Activated T-helper 2 cell treated with anti-CD3 and anti-CD28 coated beads, Interferon-gamma antibody, Interleukin-2, Interleukin-4, amounts not matched to agents 10 μg/mL and 5 μg/mL and 100 μg/mL, durations not matched to agents 14 hours and 24 hours and 36 hours (primary cell): ENCODE measurements around the gene NMD3. TPM values are rescaled to one million over a fixed set of nuclear protein-coding genes. Genes with fewer than 3 reads are reported as not detected.

ENCODE experiments used
- DNase-seq: peaks from one replicate; pipeline ENCODE4 v3.0.0; 2021; ENCODE audit warnings: low spot score
- H3K27ac Mint-ChIP-seq: one replicate; pipeline ENCODE4 v1.8.0; 2021; ENCODE audit warnings: mixed read lengths
- H3K27me3 Mint-ChIP-seq: one replicate; pipeline ENCODE4 v1.8.0; 2021; ENCODE audit warnings: low read depth, mixed read lengths
- H3K36me3 Mint-ChIP-seq: one replicate; pipeline ENCODE4 v1.8.0; 2021; ENCODE audit warnings: low read depth, mixed read lengths
- H3K4me1 Mint-ChIP-seq: one replicate; pipeline ENCODE4 v1.8.0; 2021; ENCODE audit warnings: low read depth, mixed read lengths
- H3K4me3 Mint-ChIP-seq: one replicate; pipeline ENCODE4 v1.8.0; 2021; ENCODE audit warnings: low read depth, mild to moderate bottlenecking, moderate library complexity, mixed read lengths
- H3K9me3 Mint-ChIP-seq: one replicate; pipeline ENCODE4 v1.8.0; 2021; ENCODE audit warnings: mixed read lengths
- intact Hi-C: fragments of 100-400 bp; cut with micrococcal nuclease; formaldehyde crosslinking; loops from one replicate; pipeline ENCODE4 v1.15.1; 2023
- total RNA-seq: library from RNA; stranded (reverse); gene quantifications from 2 replicates; pipeline ENCODE4 v1.2.3, GENCODE V29; 2022

Gene NMD3
- total RNA-seq, 1 donor from 2014 or later: 70.1 TPM

- Mint-ChIP-seq H3K9me3 (no peaks in the 10 kb centered on the region), H3K27me3 (no peaks in the 10 kb centered on the region), H3K4me3 (no peak overlapping the region), H3K27ac (no peak overlapping the region), H3K4me1 (peaks cover 2% of the 10 kb centered on the region), H3K36me3 (peaks cover 52% of the 10 kb centered on the region)
- intact Hi-C loops: no loop called here
- DNase-seq: no peak
These were observed 23.4 kb downstream of the NMD3 start for GRCh38 chr3:161244538-161244937.

- Mint-ChIP-seq H3K27ac (no peak overlapping the region), H3K4me1 (no peaks in the 10 kb centered on the region), H3K4me3 (no peak overlapping the region), H3K9me3 (no peaks in the 10 kb centered on the region), H3K36me3 (peaks cover 55% of the 10 kb centered on the region), H3K27me3 (no peaks in the 10 kb centered on the region)
- intact Hi-C loops: no loop called here
- no peak for DNase-seq
These were observed 25.9 kb downstream of the NMD3 start for GRCh38 chr3:161247049-161247448.

GRCh38 chr3:161250116-161250515, 29.0 kb downstream of the NMD3 start:
- H3K9me3 Mint-ChIP-seq: no peaks in the 10 kb centered on the region
- DNase-seq: no peak

GRCh38 chr3:161251716-161252115, 30.6 kb downstream of the NMD3 start:
- Mint-ChIP-seq H3K4me1 (no peaks in the 10 kb centered on the region), H3K4me3 (no peak overlapping the region), H3K27ac (no peak overlapping the region), H3K36me3 (peaks cover 60% of the 10 kb centered on the region), H3K9me3 (no peaks in the 10 kb centered on the region), H3K27me3 (no peaks in the 10 kb centered on the region)
- intact Hi-C loops: no loop called here
- DNase-seq: no peak

More at GRCh38 chr3:161250116-161250515, 29.0 kb downstream of the NMD3 start:
- Mint-ChIP-seq H3K4me3 (no peak overlapping the region), H3K4me1 (no peaks in the 10 kb centered on the region), H3K27ac (no peak overlapping the region), H3K27me3 (no peaks in the 10 kb centered on the region), H3K36me3 (peaks cover 58% of the 10 kb centered on the region)
- intact Hi-C loops: no loop called here

GRCh38 chr3:161252143-161252542, 31.0 kb downstream of the NMD3 start:
- intact Hi-C loops: no loop called here
- H3K4me3 Mint-ChIP-seq: no peak overlapping the region

GRCh38 chr3:161253711-161254110, 32.6 kb downstream of the NMD3 start:
- no peak overlapping the region for H3K27ac Mint-ChIP-seq
- intact Hi-C loops: no loop called here
- H3K9me3 Mint-ChIP-seq: no peaks in the 10 kb centered on the region
- peaks cover 52% of the 10 kb centered on the region for H3K36me3 Mint-ChIP-seq
- DNase-seq: no peak
- no peak overlapping the region for H3K4me3 Mint-ChIP-seq
- no peaks in the 10 kb centered on the region for H3K27me3 Mint-ChIP-seq
- H3K4me1 Mint-ChIP-seq: no peaks in the 10 kb centered on the region

More at GRCh38 chr3:161252143-161252542, 31.0 kb downstream of the NMD3 start:
- H3K27ac Mint-ChIP-seq: no peak overlapping the region
- no peak for DNase-seq
- H3K27me3 Mint-ChIP-seq: no peaks in the 10 kb centered on the region
- H3K9me3 Mint-ChIP-seq: no peaks in the 10 kb centered on the region
- H3K4me1 Mint-ChIP-seq: no peaks in the 10 kb centered on the region
- H3K36me3 Mint-ChIP-seq: peaks cover 56% of the 10 kb centered on the region

GRCh38 chr3:161254861-161255260, 33.8 kb downstream of the NMD3 start:
- intact Hi-C loops: no loop called here
- Mint-ChIP-seq H3K27ac (no peak overlapping the region), H3K4me1 (no peaks in the 10 kb centered on the region), H3K27me3 (no peaks in the 10 kb centered on the region), H3K36me3 (peaks cover 47% of the 10 kb centered on the region), H3K9me3 (peaks cover under 1% of the 10 kb centered on the region), H3K4me3 (no peak overlapping the region)
- DNase-seq: no peak

GRCh38 chr3:161263057-161263456, 41.9 kb downstream of the NMD3 start:
- intact Hi-C loops: no loop called here
- no peaks in the 10 kb centered on the region for H3K27me3 Mint-ChIP-seq
- no peak for DNase-seq
- peaks cover 52% of the 10 kb centered on the region for H3K36me3 Mint-ChIP-seq
- no peak overlapping the region for H3K27ac Mint-ChIP-seq
- peaks cover 5% of the 10 kb centered on the region for H3K4me1 Mint-ChIP-seq
- H3K9me3 Mint-ChIP-seq: peaks cover 22% of the 10 kb centered on the region
- no peak overlapping the region for H3K4me3 Mint-ChIP-seq

GRCh38 chr3:161264852-161265251, 43.7 kb downstream of the NMD3 start:
- Mint-ChIP-seq H3K27me3 (no peaks in the 10 kb centered on the region), H3K9me3 (peaks cover 22% of the 10 kb centered on the region)

GRCh38 chr3:161265916-161266571, 44.9 kb downstream of the NMD3 start:
- peaks cover 5% of the 10 kb centered on the region for H3K4me1 Mint-ChIP-seq
- H3K36me3 Mint-ChIP-seq: peaks cover 39% of the 10 kb centered on the region
- H3K27me3 Mint-ChIP-seq: no peaks in the 10 kb centered on the region
- DNase-seq: no peak
- H3K27ac Mint-ChIP-seq: no peak overlapping the region
- H3K4me3 Mint-ChIP-seq: no peak overlapping the region
- intact Hi-C loops: no loop called here
- H3K9me3 Mint-ChIP-seq: peaks cover 12% of the 10 kb centered on the region

More at GRCh38 chr3:161264852-161265251, 43.7 kb downstream of the NMD3 start:
- H3K4me3 Mint-ChIP-seq: no peak overlapping the region
- H3K4me1 Mint-ChIP-seq: peaks cover 5% of the 10 kb centered on the region
- intact Hi-C loops: no loop called here
- DNase-seq: no peak
- H3K36me3 Mint-ChIP-seq: peaks cover 48% of the 10 kb centered on the region
- no peak overlapping the region for H3K27ac Mint-ChIP-seq

GRCh38 chr3:161266731-161267150, 45.6 kb downstream of the NMD3 start:
- no peak overlapping the region for H3K27ac Mint-ChIP-seq
- no peaks in the 10 kb centered on the region for H3K27me3 Mint-ChIP-seq
- peaks cover 33% of the 10 kb centered on the region for H3K36me3 Mint-ChIP-seq
- H3K9me3 Mint-ChIP-seq: peaks cover 9% of the 10 kb centered on the region
- H3K4me3 Mint-ChIP-seq: no peak overlapping the region
- H3K4me1 Mint-ChIP-seq: peaks cover 5% of the 10 kb centered on the region
- intact Hi-C loops: no loop called here
- no peak for DNase-seq

- Mint-ChIP-seq H3K4me3 (no peak overlapping the region), H3K4me1 (peaks cover 5% of the 10 kb centered on the region), H3K36me3 (peaks cover 26% of the 10 kb centered on the region)
These were observed 46.5 kb downstream of the NMD3 start for GRCh38 chr3:161267646-161268045.

GRCh38 chr3:161268601-161269000, 47.5 kb downstream of the NMD3 start:
- H3K9me3 Mint-ChIP-seq: peaks cover 9% of the 10 kb centered on the region
- H3K27me3 Mint-ChIP-seq: no peaks in the 10 kb centered on the region
- peaks cover 20% of the 10 kb centered on the region for H3K36me3 Mint-ChIP-seq
- DNase-seq: no peak
- intact Hi-C loops: no loop called here
- H3K4me3 Mint-ChIP-seq: no peak overlapping the region
- H3K27ac Mint-ChIP-seq: no peak overlapping the region
- H3K4me1 Mint-ChIP-seq: peaks cover 2% of the 10 kb centered on the region

More at GRCh38 chr3:161267646-161268045, 46.5 kb downstream of the NMD3 start:
- Mint-ChIP-seq H3K9me3 (peaks cover 9% of the 10 kb centered on the region), H3K27ac (no peak overlapping the region), H3K27me3 (no peaks in the 10 kb centered on the region)
- intact Hi-C loops: no loop called here
- DNase-seq: no peak
